Non-pigmented ciliary epithelial cell (primary cell): ENCODE measurements around the gene APBA1.
A peak's percentile ranks its signal among the peaks of the same experiment; 100 is the strongest.

Source experiments
- DNase-seq: peaks from one replicate; pipeline ENCODE4 v3.0.0-alpha.2; 2010; ENCODE audit warnings: low read depth

Gene APBA1

GRCh38 chr9:69671879-69672595 lies at the start of gene APBA1:
APBA1 (minus strand) TSS chr9:69672371.
- no peak for DNase-seq

GRCh38 chr9:69719983-69720382 lies 47.8 kb upstream of the APBA1 start:
- DNase-seq, result no peak

- DNase-seq, result peak; percentile 11
Measured at GRCh38 chr9:69719367-69719766, 47.2 kb upstream of the APBA1 start.

GRCh38 chr9:69718218-69718617 lies 46.0 kb upstream of the APBA1 start:
- DNase-seq, result no peak

- no peak for DNase-seq
Measured at GRCh38 chr9:69715825-69716224, 43.7 kb upstream of the APBA1 start.

GRCh38 chr9:69715096-69715495 lies 42.9 kb upstream of the APBA1 start:
- DNase-seq, result no peak

- no peak for DNase-seq
Measured at GRCh38 chr9:69697475-69697874, 25.3 kb upstream of the APBA1 start.

- no peak for DNase-seq
Measured at GRCh38 chr9:69696802-69697201, 24.6 kb upstream of the APBA1 start.

GRCh38 chr9:69689991-69690538 lies 17.9 kb upstream of the APBA1 start:
- no peak for DNase-seq

GRCh38 chr9:69683927-69684326 lies 11.8 kb upstream of the APBA1 start:
- DNase-seq, result no peak

GRCh38 chr9:69678843-69679538 lies 6.8 kb upstream of the APBA1 start:
- no peak for DNase-seq

- no peak for DNase-seq
Measured at GRCh38 chr9:69677931-69678330, 5.8 kb upstream of the APBA1 start.

- DNase-seq, result no peak
Measured at GRCh38 chr9:69675563-69675962, 3.4 kb upstream of the APBA1 start.

- DNase-seq, result peak; percentile 89
Measured at GRCh38 chr9:69674716-69675438, 2.7 kb upstream of the APBA1 start.

- no peak for DNase-seq
Measured at GRCh38 chr9:69674112-69674685, 2.0 kb upstream of the APBA1 start.

- DNase-seq, result no peak
Measured at GRCh38 chr9:69673311-69673640, 1.1 kb upstream of the APBA1 start.

GRCh38 chr9:69672596-69673310 lies 582 bp upstream of the APBA1 start:
- peak; percentile 56 for DNase-seq

- DNase-seq, result no peak
Measured at GRCh38 chr9:69671311-69671878, 776 bp downstream of the APBA1 start.

GRCh38 chr9:69667306-69667705 lies 4.9 kb downstream of the APBA1 start:
- DNase-seq, result no peak

GRCh38 chr9:69660304-69660703 lies 11.9 kb downstream of the APBA1 start:
- DNase-seq, result no peak

- DNase-seq, result no peak
Measured at GRCh38 chr9:69658987-69659675, 13.0 kb downstream of the APBA1 start.
